Esophagus muscularis mucosa (tissue), 3 donors: ENCODE measurements around the gene SLFN5.

Experiments used
- POLR2A ChIP-seq: fragments of 450-650 bp; IDR thresholded peaks from one replicate; pipeline ENCODE4 v1.6.1; 2017; ENCODE audit warnings: antibody characterized with exemption, moderate library complexity, mild to moderate bottlenecking, low read depth
- POLR2AphosphoS5 ChIP-seq, 2 donors: sonication (generic); formaldehyde crosslinking; IDR thresholded peaks; one replicate each; pipeline ENCODE4 v1.6.1; 2017; ENCODE audit warnings: antibody characterized with exemption in 2 of 2
- TF ChIP-seq, protein P1 (sequence below), 3 experiments: fragments of 200-600 bp in 2 of 3; fragments of 450-650 bp in 1 of 3; sonication (generic) in 2 of 3; IDR thresholded peaks; one replicate each; pipeline ENCODE4 v1.5.1; 2017 to 2019; ENCODE audit warnings: antibody characterized with exemption in 3 of 3, mild to moderate bottlenecking in 2 of 3, moderate library complexity in 1 of 3

DNA sequence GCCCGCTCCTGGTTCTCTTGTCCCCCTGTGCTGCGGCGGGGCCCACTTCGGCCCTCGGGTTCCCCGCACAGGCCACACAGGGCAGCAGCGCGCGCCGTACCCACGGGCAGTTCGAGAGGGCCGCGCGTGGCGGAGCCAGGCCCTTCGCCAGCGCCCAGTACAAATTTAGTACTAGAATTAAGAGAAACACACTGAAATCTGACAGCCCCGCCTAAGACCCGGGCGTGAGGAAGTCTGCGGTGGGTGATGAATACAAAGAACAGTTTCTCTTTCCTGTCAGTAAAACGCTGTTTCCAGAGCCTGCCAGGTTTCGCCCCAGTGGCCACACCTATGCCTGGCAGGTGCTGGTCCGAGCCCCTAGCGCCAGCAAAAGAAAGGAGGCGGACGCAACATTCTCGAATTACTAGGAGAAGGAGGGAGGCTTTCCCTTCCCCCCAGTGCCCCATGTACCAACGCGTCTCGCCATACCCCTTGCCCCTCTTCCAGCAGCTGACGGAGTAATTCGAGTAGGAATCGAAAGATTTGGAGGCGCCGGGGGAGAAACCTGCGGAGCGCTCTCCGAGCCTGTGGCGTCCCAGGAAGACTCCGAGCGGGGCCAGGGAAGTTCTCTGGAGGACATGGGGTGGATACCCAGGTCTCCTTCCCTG lies 591 bp upstream of the SLFN5 start:
- TF ChIP-seq, protein P1, sequence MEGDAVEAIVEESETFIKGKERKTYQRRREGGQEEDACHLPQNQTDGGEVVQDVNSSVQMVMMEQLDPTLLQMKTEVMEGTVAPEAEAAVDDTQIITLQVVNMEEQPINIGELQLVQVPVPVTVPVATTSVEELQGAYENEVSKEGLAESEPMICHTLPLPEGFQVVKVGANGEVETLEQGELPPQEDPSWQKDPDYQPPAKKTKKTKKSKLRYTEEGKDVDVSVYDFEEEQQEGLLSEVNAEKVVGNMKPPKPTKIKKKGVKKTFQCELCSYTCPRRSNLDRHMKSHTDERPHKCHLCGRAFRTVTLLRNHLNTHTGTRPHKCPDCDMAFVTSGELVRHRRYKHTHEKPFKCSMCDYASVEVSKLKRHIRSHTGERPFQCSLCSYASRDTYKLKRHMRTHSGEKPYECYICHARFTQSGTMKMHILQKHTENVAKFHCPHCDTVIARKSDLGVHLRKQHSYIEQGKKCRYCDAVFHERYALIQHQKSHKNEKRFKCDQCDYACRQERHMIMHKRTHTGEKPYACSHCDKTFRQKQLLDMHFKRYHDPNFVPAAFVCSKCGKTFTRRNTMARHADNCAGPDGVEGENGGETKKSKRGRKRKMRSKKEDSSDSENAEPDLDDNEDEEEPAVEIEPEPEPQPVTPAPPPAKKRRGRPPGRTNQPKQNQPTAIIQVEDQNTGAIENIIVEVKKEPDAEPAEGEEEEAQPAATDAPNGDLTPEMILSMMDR (IDR thresholded peaks at IDR 0.05), result peak; percentile 30 to 45 (median 33)
- TF ChIP-seq POLR2A (no peak), POLR2AphosphoS5 (IDR thresholded peaks at IDR 0.05) (peak in 1 of 2 donors; percentile 11)
